Astrocyte (in vitro differentiated cells and primary cell): ENCODE results near the gene NPAS3. TPM values are rescaled to one million over a fixed set of nuclear protein-coding genes. Genes with fewer than 3 reads are reported as not detected.

Experiments used
- DNase-seq: peaks from one replicate; pipeline ENCODE4 v3.0.0-alpha.2; 2010; ENCODE audit warnings: low read depth
- FAIRE-seq: peaks from 2 replicates; lab custom pipeline; 2011; peaks lifted over from hg19 to GRCh38; lab: Jason Lieb, UNC
- H2AFZ ChIP-seq: 2 replicates; pipeline ENCODE4 v1.6.0; 2012; ENCODE audit warnings: low read depth, low read length, inconsistent platforms
- H3K27ac ChIP-seq: 2 replicates; pipeline ENCODE4 v1.5.1; 2011; ENCODE audit warnings: low read depth, low read length, inconsistent platforms
- H3K27me3 ChIP-seq: 2 replicates; pipeline ENCODE4 v1.6.0; 2011; ENCODE audit warnings: low read length, inconsistent platforms; ENCODE audit not compliant: insufficient read depth
- H3K36me3 ChIP-seq: 2 replicates; pipeline ENCODE4 v1.5.1; 2011; ENCODE audit warnings: low read length, inconsistent platforms; ENCODE audit not compliant: insufficient read depth
- H3K4me1 ChIP-seq: 2 replicates; pipeline ENCODE4 v1.5.1; 2011; ENCODE audit warnings: low read length, inconsistent platforms; ENCODE audit not compliant: insufficient read depth
- H3K4me2 ChIP-seq: 2 replicates; pipeline ENCODE4 v1.6.0; 2012; ENCODE audit warnings: low read length, inconsistent platforms
- H3K4me3 ChIP-seq: 2 replicates; pipeline ENCODE4 v1.5.1; 2011; ENCODE audit warnings: low read depth, mild to moderate bottlenecking, low read length, inconsistent platforms; ENCODE audit not compliant: insufficient read depth
- H3K79me2 ChIP-seq: 2 replicates; pipeline ENCODE4 v1.6.0; 2012; ENCODE audit warnings: mild to moderate bottlenecking, low read length, inconsistent platforms; ENCODE audit not compliant: insufficient read depth
- H3K9ac ChIP-seq: 2 replicates; pipeline ENCODE4 v1.6.0; 2012; ENCODE audit warnings: mild to moderate bottlenecking, low read length, inconsistent platforms
- H3K9me3 ChIP-seq: 2 replicates; pipeline ENCODE4 v1.5.1; 2012; ENCODE audit warnings: low read depth, mild to moderate bottlenecking, low read length, inconsistent platforms; ENCODE audit not compliant: insufficient read depth
- H4K20me1 ChIP-seq: 2 replicates; pipeline ENCODE4 v1.6.0; 2012; ENCODE audit warnings: low read length, inconsistent platforms; ENCODE audit not compliant: insufficient read depth
- H3K27ac Mint-ChIP-seq: one replicate; pipeline ENCODE4 v1.8.0; 2021; ENCODE audit warnings: mild to moderate bottlenecking, mixed read lengths; ENCODE audit not compliant: unreplicated experiment
- H3K27me3 Mint-ChIP-seq: one replicate; pipeline ENCODE4 v1.8.0; 2021; ENCODE audit warnings: low read depth, mixed read lengths; ENCODE audit not compliant: unreplicated experiment
- H3K36me3 Mint-ChIP-seq: one replicate; pipeline ENCODE4 v1.8.0; 2021; ENCODE audit warnings: low read depth, mixed read lengths; ENCODE audit not compliant: unreplicated experiment
- H3K4me1 Mint-ChIP-seq: one replicate; pipeline ENCODE4 v1.8.0; 2021; ENCODE audit warnings: low read depth, mixed read lengths; ENCODE audit not compliant: unreplicated experiment
- H3K4me3 Mint-ChIP-seq: one replicate; pipeline ENCODE4 v1.8.0; 2021; ENCODE audit warnings: mild to moderate bottlenecking, moderate library complexity, mixed read lengths; ENCODE audit not compliant: unreplicated experiment
- H3K9me3 Mint-ChIP-seq: one replicate; pipeline ENCODE4 v1.8.0; 2021; ENCODE audit warnings: mild to moderate bottlenecking, mixed read lengths; ENCODE audit not compliant: unreplicated experiment
- CTCF ChIP-seq: IDR thresholded peaks from 2 replicates; pipeline ENCODE4 v1.5.1; 2011; ENCODE audit warnings: low read depth, mild to moderate bottlenecking, inconsistent platforms, low read length, moderate library complexity; ENCODE audit not compliant: insufficient read depth
- EZH2 ChIP-seq: IDR thresholded peaks from 2 replicates; pipeline ENCODE4 v1.6.1; 2012; ENCODE audit warnings: mild to moderate bottlenecking, low read length, inconsistent platforms; ENCODE audit not compliant: insufficient read depth
- total RNA-seq: library from RNA; stranded (reverse); gene quantifications from 2 replicates; pipeline ENCODE4 v1.2.1, GENCODE V29; 2021

Gene NPAS3
- total RNA-seq, 1 donor from 2014 or later, result 2.6 TPM

GRCh38 chr14:33150666-33151428 lies 212.2 kb downstream of the NPAS3 start:
- Histone ChIP-seq H3K79me2 (no peaks in the 10 kb centered on the region), H3K4me2 (no peak overlapping the region), H3K27ac (no peak overlapping the region), H2AFZ (no peak overlapping the region), H3K4me1 (no peaks in the 10 kb centered on the region), H3K9ac (no peak overlapping the region), H3K27me3 (no peaks in the 10 kb centered on the region), H3K9me3 (no peaks in the 10 kb centered on the region), H4K20me1 (no peaks in the 10 kb centered on the region), H3K4me3 (no peak overlapping the region), H3K36me3 (no peaks in the 10 kb centered on the region)
- DNase-seq (no peak), FAIRE-seq (no peak)
- Mint-ChIP-seq H3K9me3 (peaks cover 2% of the 10 kb centered on the region), H3K27me3 (peaks cover 1% of the 10 kb centered on the region), H3K36me3 (no peaks in the 10 kb centered on the region), H3K27ac (no peak overlapping the region), H3K4me1 (peaks cover 3% of the 10 kb centered on the region), H3K4me3 (no peak overlapping the region)
- TF ChIP-seq CTCF (no peak), EZH2 (no peak)

GRCh38 chr14:33163109-33163508 lies 224.4 kb downstream of the NPAS3 start:
- DNase-seq (no peak), FAIRE-seq (no peak)
- no peaks in the 10 kb centered on the region for H3K27me3 ChIP-seq
- no peaks in the 10 kb centered on the region for H3K27me3 Mint-ChIP-seq
- no peak overlapping the region for H3K4me3 ChIP-seq
- no peak overlapping the region for H3K27ac ChIP-seq
- H3K36me3 Mint-ChIP-seq, result no peaks in the 10 kb centered on the region
- TF ChIP-seq CTCF (no peak), EZH2 (no peak)
- no peaks in the 10 kb centered on the region for H3K4me1 Mint-ChIP-seq
- no peaks in the 10 kb centered on the region for H4K20me1 ChIP-seq
- no peaks in the 10 kb centered on the region for H3K4me1 ChIP-seq
- H3K27ac Mint-ChIP-seq, result no peak overlapping the region
- H3K4me3 Mint-ChIP-seq, result no peak overlapping the region
- no peak overlapping the region for H2AFZ ChIP-seq
- H3K36me3 ChIP-seq, result no peaks in the 10 kb centered on the region
- no peaks in the 10 kb centered on the region for H3K79me2 ChIP-seq
- H3K9me3 Mint-ChIP-seq, result no peaks in the 10 kb centered on the region
- no peaks in the 10 kb centered on the region for H3K9me3 ChIP-seq
- H3K9ac ChIP-seq, result no peak overlapping the region
- peak overlapping the region; percentile 58 for H3K4me2 ChIP-seq

GRCh38 chr14:33163600-33163999 lies 224.9 kb downstream of the NPAS3 start:
- Histone ChIP-seq H3K9me3 (no peaks in the 10 kb centered on the region), H3K36me3 (no peaks in the 10 kb centered on the region), H3K79me2 (no peaks in the 10 kb centered on the region), H3K4me3 (no peak overlapping the region), H2AFZ (no peak overlapping the region), H4K20me1 (no peaks in the 10 kb centered on the region), H3K27ac (no peak overlapping the region), H3K4me2 (no peak overlapping the region), H3K27me3 (no peaks in the 10 kb centered on the region), H3K4me1 (no peaks in the 10 kb centered on the region), H3K9ac (no peak overlapping the region)
- Mint-ChIP-seq H3K27me3 (no peaks in the 10 kb centered on the region), H3K4me1 (no peaks in the 10 kb centered on the region), H3K4me3 (no peak overlapping the region), H3K27ac (no peak overlapping the region), H3K36me3 (no peaks in the 10 kb centered on the region), H3K9me3 (no peaks in the 10 kb centered on the region)
- no peak for DNase-seq
- FAIRE-seq, result no peak
- TF ChIP-seq CTCF, result no peak
- TF ChIP-seq EZH2, result no peak
